ENCODE data around the gene GCLC.

Gene GCLC

DNA sequence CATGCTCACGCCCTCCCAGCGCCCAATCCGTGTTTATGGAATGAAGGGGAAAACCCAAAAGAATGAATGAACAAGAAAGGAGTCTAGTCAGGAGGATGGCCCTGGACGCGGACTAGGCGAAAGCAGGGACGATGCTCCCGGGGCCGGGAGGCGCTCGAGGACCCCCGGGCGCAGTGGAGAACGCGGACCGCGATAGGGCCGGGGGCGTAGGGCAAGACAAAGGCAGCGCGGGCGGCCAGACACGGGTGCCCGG, 758 bp downstream of the GCLC start:
- TF ChIP-seq POLR2A (IDR thresholded peaks at IDR 0.05; ENCODE audit: low read depth, low read length), result no peak
- TF ChIP-seq TAF1 (IDR thresholded peaks at IDR 0.05; ENCODE audit: low read depth, low read length), result no peak
- no peak for TF ChIP-seq PAX5 (IDR thresholded peaks at IDR 0.05; ENCODE audit: insufficient read depth, low read length, severe bottlenecking)
- no peak for TF ChIP-seq SPI1 (IDR thresholded peaks at IDR 0.05; ENCODE audit: low read depth, low read length)
- TF ChIP-seq POLR2AphosphoS5 (IDR thresholded peaks at IDR 0.05; ENCODE audit: low read depth, low read length), result no peak
- DNase-seq (ENCODE audit: insufficient read length, low spot score) (no peak), FAIRE-seq (no peak)

DNA sequence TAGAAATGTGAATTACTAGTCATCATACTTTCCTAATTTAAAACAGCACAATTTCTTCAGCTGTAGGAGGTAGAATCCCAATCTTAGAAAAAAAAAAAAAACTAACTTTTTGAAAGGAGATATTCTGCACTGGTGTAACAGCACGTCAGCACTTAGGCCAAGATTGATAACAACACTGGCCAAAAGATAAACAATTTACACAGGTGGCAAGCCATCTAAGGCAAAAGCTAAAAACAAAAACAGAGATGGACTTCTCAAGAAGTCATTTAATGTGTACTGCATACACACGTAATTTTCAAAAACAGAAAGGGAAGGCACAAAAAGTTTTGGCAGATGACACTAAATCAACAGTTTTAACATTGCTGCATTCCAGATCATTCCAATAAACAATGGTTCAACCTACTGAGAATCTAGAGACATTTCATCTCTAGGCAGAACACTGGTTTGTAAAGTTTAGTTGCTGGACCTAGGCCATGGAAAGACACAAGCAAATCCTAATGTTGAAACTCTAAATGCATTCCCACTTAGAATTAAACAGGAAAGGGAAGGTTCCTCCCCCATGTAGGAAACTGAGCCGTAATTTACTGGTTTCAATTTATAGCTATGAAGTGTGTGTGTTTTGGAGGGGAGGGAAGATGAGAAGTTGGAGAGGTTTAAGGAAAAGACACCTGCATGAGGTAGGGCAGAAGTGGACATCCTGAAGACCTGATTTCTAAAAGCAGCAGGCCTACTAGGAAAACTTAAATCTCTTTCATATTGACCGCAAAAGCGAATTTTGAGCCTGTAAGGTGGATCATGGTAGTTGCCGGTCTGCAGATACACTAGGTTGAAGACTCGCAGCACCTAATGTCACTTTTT, 1.3 kb downstream of the GCLC start:
- TF ChIP-seq PAX5 (IDR thresholded peaks at IDR 0.05; ENCODE audit: insufficient read depth, low read length, severe bottlenecking), result no peak
- TF ChIP-seq SPI1 (IDR thresholded peaks at IDR 0.05; ENCODE audit: low read depth, low read length), result no peak
- TF ChIP-seq POU2F2 (IDR thresholded peaks at IDR 0.05; ENCODE audit: low read depth, low read length), result no peak
- no peak for TF ChIP-seq TAF1 (IDR thresholded peaks at IDR 0.05; ENCODE audit: low read depth, low read length)
- TF ChIP-seq POLR2AphosphoS5 (IDR thresholded peaks at IDR 0.05; ENCODE audit: low read depth, low read length), result no peak
- no peak for TF ChIP-seq POLR2A (IDR thresholded peaks at IDR 0.05; ENCODE audit: low read depth, low read length)
- FAIRE-seq (no peak), DNase-seq (ENCODE audit: insufficient read length, low spot score) (no peak)

DNA sequence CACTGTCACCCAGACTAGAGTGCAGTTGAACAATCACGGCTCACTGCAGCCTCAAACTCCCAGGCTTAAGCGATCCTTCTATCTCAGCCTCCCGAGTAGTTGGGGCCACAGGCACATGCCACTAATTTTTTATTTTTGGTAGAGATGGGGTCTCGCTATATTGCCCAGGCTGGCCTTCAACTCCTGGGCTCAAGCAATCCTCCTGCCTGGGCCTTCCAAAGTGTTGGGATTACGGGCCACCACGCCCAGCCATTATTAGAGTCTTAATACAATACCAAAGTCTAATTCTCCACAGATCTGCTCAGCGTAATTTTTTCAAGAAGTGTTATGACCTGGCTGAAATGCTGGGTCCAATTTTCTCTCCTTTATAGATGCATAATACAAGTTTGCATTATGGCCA, 3.0 kb downstream of the GCLC start:
- FAIRE-seq, result no peak
- TF ChIP-seq PAX5 (IDR thresholded peaks at IDR 0.05; ENCODE audit: insufficient read depth, low read length, severe bottlenecking), result no peak
- no peak for TF ChIP-seq POLR2A (IDR thresholded peaks at IDR 0.05; ENCODE audit: low read depth, low read length)
- TF ChIP-seq SPI1 (IDR thresholded peaks at IDR 0.05; ENCODE audit: low read depth, low read length), result no peak
- no peak for TF ChIP-seq TAF1 (IDR thresholded peaks at IDR 0.05; ENCODE audit: low read depth, low read length)
- no peak for TF ChIP-seq POLR2AphosphoS5 (IDR thresholded peaks at IDR 0.05; ENCODE audit: low read depth, low read length)
- TF ChIP-seq POU2F2 (IDR thresholded peaks at IDR 0.05; ENCODE audit: low read depth, low read length), result no peak
- no peak for DNase-seq (ENCODE audit: insufficient read length, low spot score)

DNA sequence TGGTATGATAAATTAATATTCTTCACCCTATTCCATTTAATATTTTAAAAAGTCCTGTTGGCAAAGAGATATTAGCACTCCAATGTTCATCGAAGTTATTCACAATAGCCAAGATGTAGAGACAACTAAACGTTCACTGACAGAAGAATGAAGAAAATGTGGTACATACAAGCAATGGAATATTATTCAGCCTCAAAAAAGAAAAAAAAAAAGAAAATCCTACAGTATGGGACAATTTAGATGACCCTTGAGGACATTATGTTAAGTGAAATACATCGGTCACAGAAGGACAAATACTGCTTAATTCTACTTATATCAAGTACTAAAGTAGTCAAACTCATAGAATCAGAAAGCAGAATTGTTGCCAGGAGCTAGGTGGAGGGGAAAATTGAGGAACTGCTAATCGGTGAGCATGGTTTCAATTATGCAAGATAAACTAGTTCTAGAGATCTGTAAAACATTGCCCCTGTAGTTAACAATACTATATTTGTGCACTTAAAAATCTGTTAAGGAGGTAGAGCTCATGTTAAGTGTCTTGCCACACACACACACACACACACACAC, 4.7 kb downstream of the GCLC start:
- FAIRE-seq, result no peak
- DNase-seq (ENCODE audit: insufficient read length, low spot score), result no peak
- TF ChIP-seq TAF1 (IDR thresholded peaks at IDR 0.05; ENCODE audit: low read depth, low read length) (no peak), SPI1 (IDR thresholded peaks at IDR 0.05; ENCODE audit: low read depth, low read length) (peak; percentile 75)

DNA sequence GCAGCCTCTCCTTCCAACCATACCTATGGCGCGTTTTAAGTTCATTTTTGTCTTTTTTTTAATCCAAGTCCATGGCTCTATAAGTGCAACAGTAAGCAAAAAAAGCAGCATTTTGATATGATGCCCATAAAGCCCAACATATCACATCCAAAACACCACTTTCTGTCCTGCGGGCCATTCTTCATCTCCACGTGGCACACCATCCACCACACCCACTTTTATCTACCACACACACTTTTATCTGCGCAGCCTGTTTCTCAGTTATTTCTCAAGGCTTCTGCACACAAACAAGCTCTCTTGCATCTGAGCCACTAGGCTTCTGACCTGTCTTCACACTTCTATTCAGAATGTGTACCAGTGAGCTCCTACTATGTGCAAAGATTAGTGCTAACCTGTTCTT, 5.3 kb downstream of the GCLC start:
- no peak for DNase-seq (ENCODE audit: insufficient read length, low spot score)
- no peak for FAIRE-seq
- TF ChIP-seq POU2F2 (IDR thresholded peaks at IDR 0.05; ENCODE audit: low read depth, low read length) (no peak), PAX5 (IDR thresholded peaks at IDR 0.05; ENCODE audit: insufficient read depth, low read length, severe bottlenecking) (no peak), SPI1 (IDR thresholded peaks at IDR 0.05; ENCODE audit: low read depth, low read length) (no peak), TAF1 (IDR thresholded peaks at IDR 0.05; ENCODE audit: low read depth, low read length) (no peak), POLR2AphosphoS5 (IDR thresholded peaks at IDR 0.05; ENCODE audit: low read depth, low read length) (no peak), POLR2A (IDR thresholded peaks at IDR 0.05; ENCODE audit: low read depth, low read length) (no peak)

DNA sequence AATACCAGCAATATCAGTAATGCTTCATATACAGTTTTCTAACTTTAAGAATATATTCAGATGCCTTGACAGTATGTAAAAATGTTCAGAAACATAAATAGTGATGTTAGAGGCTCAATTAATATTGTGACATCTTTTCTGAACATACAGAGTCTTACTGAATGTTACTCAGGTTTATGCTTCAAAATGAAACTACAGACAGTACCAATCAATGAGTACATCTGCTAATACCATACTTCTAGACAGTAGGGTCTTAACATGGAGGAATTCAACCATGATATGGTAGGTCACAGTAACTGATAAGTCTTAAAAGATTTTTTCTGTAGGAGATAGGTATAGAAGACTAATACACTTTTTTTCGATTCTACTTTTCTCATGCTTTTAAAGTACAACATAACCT, 8.3 kb downstream of the GCLC start:
- TF ChIP-seq POLR2AphosphoS5 (IDR thresholded peaks at IDR 0.05; ENCODE audit: low read depth, low read length), result no peak
- TF ChIP-seq POU2F2 (IDR thresholded peaks at IDR 0.05; ENCODE audit: low read depth, low read length), result no peak
- no peak for TF ChIP-seq PAX5 (IDR thresholded peaks at IDR 0.05; ENCODE audit: insufficient read depth, low read length, severe bottlenecking)
- no peak for TF ChIP-seq POLR2A (IDR thresholded peaks at IDR 0.05; ENCODE audit: low read depth, low read length)
- TF ChIP-seq TAF1 (IDR thresholded peaks at IDR 0.05; ENCODE audit: low read depth, low read length), result no peak
- TF ChIP-seq SPI1 (IDR thresholded peaks at IDR 0.05; ENCODE audit: low read depth, low read length), result no peak
- DNase-seq (ENCODE audit: insufficient read length, low spot score) (no peak), FAIRE-seq (no peak)

DNA sequence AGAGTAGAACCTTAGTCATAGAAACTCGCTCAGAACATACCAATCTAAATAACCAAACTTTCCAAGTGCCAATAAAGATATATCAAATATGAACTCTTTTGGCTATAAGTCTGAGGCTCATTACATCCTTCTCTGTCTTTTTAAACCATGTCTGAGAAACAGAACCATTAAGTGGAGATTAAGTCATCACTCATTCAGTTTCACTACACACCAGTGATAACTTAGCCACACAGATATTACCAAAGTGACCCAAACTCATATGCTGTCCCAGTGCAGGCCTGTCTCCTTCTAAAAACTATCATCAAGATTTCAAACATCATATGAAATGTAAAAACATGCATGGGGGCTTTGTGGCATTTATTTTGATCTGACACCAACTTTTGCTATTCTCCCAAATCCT, 12.0 kb downstream of the GCLC start:
- no peak for DNase-seq (ENCODE audit: insufficient read length, low spot score)
- no peak for TF ChIP-seq TAF1 (IDR thresholded peaks at IDR 0.05; ENCODE audit: low read depth, low read length)
- TF ChIP-seq PAX5 (IDR thresholded peaks at IDR 0.05; ENCODE audit: insufficient read depth, low read length, severe bottlenecking), result no peak
- no peak for TF ChIP-seq POU2F2 (IDR thresholded peaks at IDR 0.05; ENCODE audit: low read depth, low read length)
- no peak for TF ChIP-seq POLR2AphosphoS5 (IDR thresholded peaks at IDR 0.05; ENCODE audit: low read depth, low read length)
- TF ChIP-seq POLR2A (IDR thresholded peaks at IDR 0.05; ENCODE audit: low read depth, low read length), result no peak
- no peak for TF ChIP-seq SPI1 (IDR thresholded peaks at IDR 0.05; ENCODE audit: low read depth, low read length)
- FAIRE-seq, result peak; percentile 45

DNA sequence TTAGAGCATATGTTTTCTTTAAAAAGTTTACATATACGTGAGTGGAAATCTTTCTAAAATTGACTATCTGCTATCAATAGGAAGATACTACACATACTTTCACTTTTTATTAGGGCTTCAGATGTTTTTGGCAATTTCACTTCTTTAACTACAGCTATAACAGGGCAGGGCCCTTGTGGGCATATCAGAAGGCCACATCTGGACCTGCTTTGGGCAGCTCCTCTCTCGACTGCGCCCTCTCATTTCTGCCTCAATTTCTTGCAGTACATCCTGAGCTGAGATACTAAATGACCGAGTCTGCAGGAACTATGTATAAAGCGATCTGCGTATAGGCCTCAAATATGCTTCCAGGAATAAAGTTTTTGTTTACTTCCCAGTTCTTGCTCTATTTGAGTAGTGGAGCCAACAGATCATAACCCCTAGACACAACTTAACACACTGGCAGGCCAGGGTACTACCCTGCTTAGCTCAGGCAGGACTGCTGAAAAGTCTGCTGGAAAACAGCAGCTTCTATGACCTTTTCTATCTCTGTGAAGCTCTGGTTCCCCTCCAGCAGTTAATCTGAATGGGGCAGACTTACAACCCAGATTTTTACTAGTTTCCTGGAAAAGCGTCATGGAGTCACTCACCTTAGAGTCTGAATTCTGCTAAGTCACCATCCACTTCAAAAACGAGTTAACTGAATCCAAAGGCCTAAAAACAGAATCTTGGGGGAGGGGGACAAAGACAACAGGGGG, 12.7 kb downstream of the GCLC start:
- no peak for DNase-seq (ENCODE audit: insufficient read length, low spot score)
- FAIRE-seq, result no peak
- TF ChIP-seq POLR2A (IDR thresholded peaks at IDR 0.05; ENCODE audit: low read depth, low read length), result no peak
- no peak for TF ChIP-seq POLR2AphosphoS5 (IDR thresholded peaks at IDR 0.05; ENCODE audit: low read depth, low read length)
- TF ChIP-seq PAX5 (IDR thresholded peaks at IDR 0.05; ENCODE audit: insufficient read depth, low read length, severe bottlenecking), result no peak
- TF ChIP-seq SPI1 (IDR thresholded peaks at IDR 0.05; ENCODE audit: low read depth, low read length), result no peak
- TF ChIP-seq POU2F2 (IDR thresholded peaks at IDR 0.05; ENCODE audit: low read depth, low read length), result no peak
- no peak for TF ChIP-seq TAF1 (IDR thresholded peaks at IDR 0.05; ENCODE audit: low read depth, low read length)

DNA sequence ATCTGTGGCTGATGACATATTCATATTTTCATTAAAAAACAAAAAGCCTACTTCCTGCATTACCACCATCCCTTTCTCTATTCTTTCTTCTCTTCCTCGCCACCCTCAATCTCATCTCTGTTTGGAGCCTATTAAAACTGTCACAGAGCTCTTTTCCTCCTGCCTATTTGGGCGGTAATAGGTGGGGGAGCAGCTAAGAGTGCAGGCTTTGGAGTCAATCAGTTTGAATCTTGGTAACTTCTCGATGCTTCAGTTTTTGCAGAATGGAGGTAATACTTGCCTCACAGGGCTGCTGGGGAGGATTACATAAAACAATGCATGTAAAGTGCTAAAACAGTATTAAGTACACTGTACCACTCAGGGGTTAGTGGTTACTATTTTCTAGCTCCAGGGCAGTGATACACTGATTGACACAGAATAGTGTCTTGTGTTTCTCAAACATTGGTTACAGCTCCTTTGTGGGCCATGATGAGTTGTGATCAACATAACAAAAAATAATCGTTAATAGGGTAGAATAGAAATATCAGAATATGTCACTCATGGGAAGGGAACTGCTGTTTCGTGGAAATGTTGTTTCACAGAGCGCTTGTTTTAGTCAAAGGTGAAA, 14.0 kb downstream of the GCLC start:
- FAIRE-seq, result peak; percentile 63
- DNase-seq (ENCODE audit: insufficient read length, low spot score), result no peak
- no peak for TF ChIP-seq SPI1 (IDR thresholded peaks at IDR 0.05; ENCODE audit: low read depth, low read length)
- TF ChIP-seq POU2F2 (IDR thresholded peaks at IDR 0.05; ENCODE audit: low read depth, low read length), result no peak
- no peak for TF ChIP-seq POLR2AphosphoS5 (IDR thresholded peaks at IDR 0.05; ENCODE audit: low read depth, low read length)
- TF ChIP-seq POLR2A (IDR thresholded peaks at IDR 0.05; ENCODE audit: low read depth, low read length), result no peak
- TF ChIP-seq PAX5 (IDR thresholded peaks at IDR 0.05; ENCODE audit: insufficient read depth, low read length, severe bottlenecking), result no peak
- TF ChIP-seq TAF1 (IDR thresholded peaks at IDR 0.05; ENCODE audit: low read depth, low read length), result no peak

Measured in GM12891 (cell line).